IPS-15b (cell line): ENCODE data around the gene MRPS30.

Experiments
- H3K27me3 ChIP-seq: one replicate; pipeline ENCODE4 v1.6.1; 2013; ENCODE audit warnings: low read length; ENCODE audit not compliant: control insufficient read depth, insufficient read depth
- H3K36me3 ChIP-seq: one replicate; pipeline ENCODE4 v1.6.1; 2013; ENCODE audit warnings: low read length; ENCODE audit not compliant: control insufficient read depth, insufficient read depth
- H3K4me1 ChIP-seq: one replicate; pipeline ENCODE4 v1.6.1; 2013; ENCODE audit warnings: mild to moderate bottlenecking, low read length; ENCODE audit not compliant: control insufficient read depth, insufficient read depth
- H3K4me3 ChIP-seq: one replicate; pipeline ENCODE4 v1.5.1; 2013; ENCODE audit warnings: low read depth, low read length
- H3K9ac ChIP-seq: one replicate; pipeline ENCODE4 v1.6.1; 2013; ENCODE audit warnings: low read depth, mild to moderate bottlenecking, low read length
- H3K9me3 ChIP-seq: one replicate; pipeline ENCODE4 v1.6.1; 2013; ENCODE audit warnings: mild to moderate bottlenecking, low read length; ENCODE audit not compliant: control insufficient read depth, insufficient read depth

MRPS30 gene

GRCh38 chr5:44827681-44828080 is 18.9 kb downstream of the MRPS30 start:
- Histone ChIP-seq H3K9me3 (no peaks in the 10 kb centered on the region), H3K27me3 (no peaks in the 10 kb centered on the region), H3K4me1 (no peaks in the 10 kb centered on the region), H3K9ac (no peak overlapping the region), H3K4me3 (no peak overlapping the region), H3K36me3 (no peaks in the 10 kb centered on the region)

- no peaks in the 10 kb centered on the region for H3K9me3 ChIP-seq
- H3K4me3 ChIP-seq = no peak overlapping the region
- H3K36me3 ChIP-seq = no peaks in the 10 kb centered on the region
- no peaks in the 10 kb centered on the region for H3K27me3 ChIP-seq
- H3K4me1 ChIP-seq = no peaks in the 10 kb centered on the region
- no peak overlapping the region for H3K9ac ChIP-seq
Observed at GRCh38 chr5:44828719-44829118, 20.0 kb downstream of the MRPS30 start.

DNA sequence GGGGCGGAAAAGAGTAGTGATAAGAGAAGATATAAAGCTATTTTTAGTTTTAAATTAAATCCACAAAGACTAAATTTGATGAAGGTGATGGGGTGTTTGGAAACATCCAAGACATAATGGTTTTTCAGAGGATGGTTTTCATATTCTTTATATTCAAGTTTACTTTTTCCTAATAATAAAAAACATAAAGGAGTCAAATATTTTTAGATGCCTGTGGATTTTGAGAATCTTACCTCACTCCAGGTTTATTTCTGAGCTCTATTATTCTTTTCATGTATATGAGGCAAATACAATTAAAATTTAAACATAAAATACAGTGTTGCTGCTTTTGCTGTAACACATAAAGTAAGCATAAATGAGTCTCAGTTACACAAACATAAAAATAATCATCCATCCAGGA is 22.2 kb downstream of the MRPS30 start:
- no peaks in the 10 kb centered on the region for H3K9me3 ChIP-seq
- H3K36me3 ChIP-seq = no peaks in the 10 kb centered on the region
- no peaks in the 10 kb centered on the region for H3K4me1 ChIP-seq
- no peaks in the 10 kb centered on the region for H3K27me3 ChIP-seq
- H3K9ac ChIP-seq = no peak overlapping the region
- H3K4me3 ChIP-seq = no peak overlapping the region

GRCh38 chr5:44833249-44833648 is 24.5 kb downstream of the MRPS30 start:
- Histone ChIP-seq H3K9ac (no peak overlapping the region), H3K36me3 (no peaks in the 10 kb centered on the region), H3K27me3 (no peaks in the 10 kb centered on the region), H3K4me1 (no peaks in the 10 kb centered on the region), H3K9me3 (no peaks in the 10 kb centered on the region), H3K4me3 (no peak overlapping the region)

GRCh38 chr5:44835693-44836092 is 26.9 kb downstream of the MRPS30 start:
- Histone ChIP-seq H3K27me3 (no peaks in the 10 kb centered on the region), H3K4me1 (no peaks in the 10 kb centered on the region), H3K36me3 (no peaks in the 10 kb centered on the region), H3K9ac (no peak overlapping the region), H3K9me3 (peaks cover 13% of the 10 kb centered on the region), H3K4me3 (no peak overlapping the region)

DNA sequence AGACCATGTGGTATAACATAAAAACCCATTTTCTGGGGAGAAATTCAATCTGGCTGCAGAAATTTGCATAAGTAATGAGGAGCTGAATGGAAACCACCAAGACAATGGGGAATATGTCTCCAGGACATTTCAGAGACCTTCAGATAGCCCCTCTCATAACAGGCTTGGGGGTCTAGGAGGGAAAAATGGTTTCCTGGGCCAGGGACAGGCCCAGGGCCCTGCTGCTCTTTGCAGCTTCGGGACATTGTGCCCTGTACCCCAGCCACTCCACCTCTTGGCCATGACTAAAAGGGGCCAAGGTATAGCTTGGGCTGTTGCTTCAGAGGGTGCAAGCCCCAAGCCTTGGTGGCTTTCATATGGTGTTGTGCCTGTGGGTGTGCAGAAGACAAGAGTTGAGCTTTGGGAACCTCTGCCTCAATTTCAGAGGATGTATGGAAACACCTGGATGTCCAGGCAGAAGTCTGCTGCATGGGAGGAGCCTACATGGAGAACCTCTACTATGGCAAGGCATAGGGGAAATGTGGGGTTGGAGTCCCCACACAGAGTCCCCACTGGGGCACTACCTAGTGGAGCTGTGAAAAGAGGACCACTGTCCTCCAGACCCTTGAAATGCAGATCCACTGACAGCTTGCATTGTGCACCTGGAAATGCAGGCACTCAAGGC is 30.4 kb downstream of the MRPS30 start:
- H3K4me1 ChIP-seq = no peaks in the 10 kb centered on the region
- H3K4me3 ChIP-seq = no peak overlapping the region
- no peak overlapping the region for H3K9ac ChIP-seq
- H3K36me3 ChIP-seq = no peaks in the 10 kb centered on the region
- H3K27me3 ChIP-seq = no peaks in the 10 kb centered on the region
- peaks cover 13% of the 10 kb centered on the region for H3K9me3 ChIP-seq

- Histone ChIP-seq H3K27me3 (no peaks in the 10 kb centered on the region), H3K4me3 (no peak overlapping the region), H3K36me3 (no peaks in the 10 kb centered on the region), H3K4me1 (no peaks in the 10 kb centered on the region), H3K9me3 (peaks cover 13% of the 10 kb centered on the region), H3K9ac (no peak overlapping the region)
Observed at GRCh38 chr5:44842496-44843282, 33.9 kb downstream of the MRPS30 start.

DNA sequence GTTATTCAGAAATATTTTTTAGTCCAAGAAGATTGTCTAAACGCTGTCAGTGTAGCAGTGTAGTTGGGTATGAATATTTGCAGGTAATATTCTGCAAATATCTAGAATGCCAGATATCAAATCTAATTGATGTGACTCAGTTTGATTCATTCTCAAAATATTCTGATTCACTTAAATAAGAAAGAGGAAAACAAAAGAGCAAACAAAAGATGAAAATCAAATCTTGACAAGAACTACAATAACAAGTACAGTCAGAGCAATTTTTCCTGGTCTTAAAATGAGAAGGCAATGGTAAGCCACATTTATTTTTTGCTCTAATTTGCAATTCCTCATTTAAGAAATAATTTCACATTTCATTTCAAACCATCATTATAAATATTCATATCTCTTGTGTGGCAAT is 36.0 kb downstream of the MRPS30 start:
- no peaks in the 10 kb centered on the region for H3K36me3 ChIP-seq
- no peak overlapping the region for H3K4me3 ChIP-seq
- no peak overlapping the region for H3K9ac ChIP-seq

DNA sequence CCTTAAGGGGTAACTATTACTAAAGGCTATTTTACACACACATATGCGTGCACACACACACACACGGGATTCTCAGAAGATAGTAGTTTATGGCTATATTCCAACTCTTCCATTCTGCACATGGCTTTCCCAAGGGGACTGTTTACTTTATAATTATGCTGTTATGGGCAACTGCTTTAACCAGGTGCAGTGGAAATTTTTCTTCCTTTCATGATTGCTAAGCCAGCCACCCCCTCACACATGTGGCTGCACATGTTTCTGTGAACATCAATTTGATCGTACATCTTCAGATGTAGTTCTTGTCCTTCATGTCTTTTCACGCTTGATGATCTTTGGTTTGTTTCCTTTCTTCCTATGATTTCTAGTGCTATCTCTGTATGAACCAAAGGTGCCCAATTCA is 37.0 kb downstream of the MRPS30 start:
- no peaks in the 10 kb centered on the region for H3K27me3 ChIP-seq
- H3K9ac ChIP-seq = no peak overlapping the region
- no peak overlapping the region for H3K4me3 ChIP-seq
- no peaks in the 10 kb centered on the region for H3K36me3 ChIP-seq
- no peaks in the 10 kb centered on the region for H3K4me1 ChIP-seq
- no peaks in the 10 kb centered on the region for H3K9me3 ChIP-seq

More for the DNA sequence above, 36.0 kb downstream of the MRPS30 start:
- Histone ChIP-seq H3K4me1 (no peaks in the 10 kb centered on the region), H3K27me3 (no peaks in the 10 kb centered on the region), H3K9me3 (peaks cover 5% of the 10 kb centered on the region)

- no peaks in the 10 kb centered on the region for H3K4me1 ChIP-seq
- H3K36me3 ChIP-seq = no peaks in the 10 kb centered on the region
- H3K27me3 ChIP-seq = no peaks in the 10 kb centered on the region
- H3K9ac ChIP-seq = no peak overlapping the region
- no peak overlapping the region for H3K4me3 ChIP-seq
- no peaks in the 10 kb centered on the region for H3K9me3 ChIP-seq
Observed at GRCh38 chr5:44847206-44847852, 38.6 kb downstream of the MRPS30 start.

DNA sequence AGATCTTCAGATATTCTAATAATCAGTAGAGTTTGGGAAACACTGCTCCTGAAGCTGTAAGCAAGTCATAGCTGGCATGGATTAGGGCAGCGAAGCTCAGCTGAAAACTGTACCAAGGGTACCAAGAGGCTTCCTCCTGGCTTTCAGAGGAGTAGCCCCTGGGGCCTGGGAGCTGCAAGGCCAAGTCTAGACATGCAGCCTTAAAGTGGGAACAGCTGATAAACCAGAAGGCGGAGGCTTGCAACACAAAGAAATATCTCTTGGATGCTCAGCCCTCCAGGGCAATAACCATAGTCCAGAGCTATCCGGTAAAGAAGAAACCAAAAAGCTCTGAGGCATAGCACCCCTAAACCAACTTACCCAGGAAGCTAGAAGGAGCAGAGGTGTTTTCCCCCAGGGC is 51.5 kb downstream of the MRPS30 start:
- Histone ChIP-seq H3K4me3 (no peak overlapping the region), H3K9me3 (no peaks in the 10 kb centered on the region), H3K27me3 (no peaks in the 10 kb centered on the region), H3K4me1 (no peaks in the 10 kb centered on the region), H3K9ac (no peak overlapping the region), H3K36me3 (no peaks in the 10 kb centered on the region)

- Histone ChIP-seq H3K27me3 (no peaks in the 10 kb centered on the region), H3K4me1 (no peaks in the 10 kb centered on the region), H3K36me3 (no peaks in the 10 kb centered on the region), H3K9me3 (no peaks in the 10 kb centered on the region), H3K4me3 (no peak overlapping the region), H3K9ac (no peak overlapping the region)
Observed at GRCh38 chr5:44862808-44863207, 54.1 kb downstream of the MRPS30 start.
